Tibial artery (tissue), 4 donors: ENCODE results near the gene PPP4R2.

Experiments
- DNase-seq, 2 donors: peaks; one replicate each; pipeline ENCODE4 v3.0.0-alpha.2; 2019
- H3K27ac ChIP-seq, 2 donors: fragments of 200-600 bp; sonication (generic) in 1 of 2; 1 replicate in 1 of 2; 2 replicates in 1 of 2; pipeline ENCODE4 v1.5.1; 2018 to 2019; ENCODE audit warnings: mild to moderate bottlenecking in 1 of 2
- H3K27me3 ChIP-seq, 2 donors: fragments of 200-600 bp; sonication (generic) in 1 of 2; one replicate each; pipeline versions ENCODE4 v1.5.1 to v1.6.0; 2016 to 2019
- H3K36me3 ChIP-seq, 3 donors: fragments of 200-600 bp; sonication (generic) in 2 of 3; one replicate each; pipeline ENCODE4 v1.5.1; 2016 to 2019; ENCODE audit warnings: mild to moderate bottlenecking in 2 of 3
- H3K4me1 ChIP-seq, 4 donors: fragments of 200-600 bp; sonication (generic) in 2 of 4; 1 replicate in 3 of 4; 2 replicates in 1 of 4; pipeline ENCODE4 v1.5.1; 2016 to 2019
- H3K4me3 ChIP-seq, 2 donors: fragments of 200-600 bp; sonication (generic) in 1 of 2; 1 replicate in 1 of 2; 2 replicates in 1 of 2; pipeline ENCODE4 v1.5.1; 2018 to 2019; ENCODE audit warnings: mild to moderate bottlenecking in 2 of 2
- H3K9me3 ChIP-seq, 3 donors: fragments of 200-600 bp; sonication (generic) in 1 of 3; one replicate each; pipeline ENCODE4 v1.5.1; 2016 to 2019
- intact Hi-C: fragments of 100-400 bp; cut with DNase I; formaldehyde crosslinking; loops from one replicate; pipeline ENCODE4 v1.15.0; 2023; ENCODE audit warnings: low total_unique reads
- TF ChIP-seq, protein P1 (sequence below), 2 experiments: fragments of 200-600 bp in 1 of 2; fragments of 450-650 bp in 1 of 2; IDR thresholded peaks; one replicate each; pipeline ENCODE4 v1.5.1; 2017 to 2019; ENCODE audit warnings: antibody characterized with exemption in 2 of 2, mild to moderate bottlenecking in 1 of 2, moderate library complexity in 1 of 2

Gene PPP4R2

GRCh38 chr3:72972706-72973030 lies 23.9 kb upstream of the PPP4R2 start:
- peaks cover 3 to 23% (median 9%) of the 10 kb centered on the region in 3 donors for H3K36me3 ChIP-seq
- TF ChIP-seq, protein P1, sequence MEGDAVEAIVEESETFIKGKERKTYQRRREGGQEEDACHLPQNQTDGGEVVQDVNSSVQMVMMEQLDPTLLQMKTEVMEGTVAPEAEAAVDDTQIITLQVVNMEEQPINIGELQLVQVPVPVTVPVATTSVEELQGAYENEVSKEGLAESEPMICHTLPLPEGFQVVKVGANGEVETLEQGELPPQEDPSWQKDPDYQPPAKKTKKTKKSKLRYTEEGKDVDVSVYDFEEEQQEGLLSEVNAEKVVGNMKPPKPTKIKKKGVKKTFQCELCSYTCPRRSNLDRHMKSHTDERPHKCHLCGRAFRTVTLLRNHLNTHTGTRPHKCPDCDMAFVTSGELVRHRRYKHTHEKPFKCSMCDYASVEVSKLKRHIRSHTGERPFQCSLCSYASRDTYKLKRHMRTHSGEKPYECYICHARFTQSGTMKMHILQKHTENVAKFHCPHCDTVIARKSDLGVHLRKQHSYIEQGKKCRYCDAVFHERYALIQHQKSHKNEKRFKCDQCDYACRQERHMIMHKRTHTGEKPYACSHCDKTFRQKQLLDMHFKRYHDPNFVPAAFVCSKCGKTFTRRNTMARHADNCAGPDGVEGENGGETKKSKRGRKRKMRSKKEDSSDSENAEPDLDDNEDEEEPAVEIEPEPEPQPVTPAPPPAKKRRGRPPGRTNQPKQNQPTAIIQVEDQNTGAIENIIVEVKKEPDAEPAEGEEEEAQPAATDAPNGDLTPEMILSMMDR (IDR thresholded peaks at IDR 0.05), result no peak
- no peak overlapping the region for H3K27ac ChIP-seq
- H3K4me1 ChIP-seq, result no peaks in the 10 kb centered on the region
- H3K27me3 ChIP-seq, result no peaks in the 10 kb centered on the region
- no peaks in the 10 kb centered on the region for H3K9me3 ChIP-seq
- no peak for DNase-seq
- no peak overlapping the region for H3K4me3 ChIP-seq
- intact Hi-C loops, result no loop called here

- TF ChIP-seq, protein P1 (IDR thresholded peaks at IDR 0.05), result no peak
Observed at GRCh38 chr3:72973031-72973723, 23.4 kb upstream of the PPP4R2 start.

GRCh38 chr3:72973786-72974185 lies 22.8 kb upstream of the PPP4R2 start:
- no peaks in the 10 kb centered on the region for H3K9me3 ChIP-seq
- no peaks in the 10 kb centered on the region for H3K4me1 ChIP-seq
- intact Hi-C loops, result no loop called here
- peaks cover 0 to 12% (median 0%) of the 10 kb centered on the region in 3 donors for H3K36me3 ChIP-seq
- no peak for DNase-seq
- H3K27me3 ChIP-seq, result no peaks in the 10 kb centered on the region
- no peak overlapping the region for H3K27ac ChIP-seq
- no peak overlapping the region for H3K4me3 ChIP-seq
- TF ChIP-seq, protein P1 (IDR thresholded peaks at IDR 0.05), result no peak

More at GRCh38 chr3:72973031-72973723, 23.4 kb upstream of the PPP4R2 start:
- H3K4me3 ChIP-seq, result no peak overlapping the region
- H3K36me3 ChIP-seq, result peaks cover 0 to 18% (median 3%) of the 10 kb centered on the region in 3 donors
- no peaks in the 10 kb centered on the region for H3K27me3 ChIP-seq
- no peaks in the 10 kb centered on the region for H3K9me3 ChIP-seq
- DNase-seq, result no peak
- H3K27ac ChIP-seq, result no peak overlapping the region
- H3K4me1 ChIP-seq, result no peaks in the 10 kb centered on the region
- intact Hi-C loops, result no loop called here

DNA sequence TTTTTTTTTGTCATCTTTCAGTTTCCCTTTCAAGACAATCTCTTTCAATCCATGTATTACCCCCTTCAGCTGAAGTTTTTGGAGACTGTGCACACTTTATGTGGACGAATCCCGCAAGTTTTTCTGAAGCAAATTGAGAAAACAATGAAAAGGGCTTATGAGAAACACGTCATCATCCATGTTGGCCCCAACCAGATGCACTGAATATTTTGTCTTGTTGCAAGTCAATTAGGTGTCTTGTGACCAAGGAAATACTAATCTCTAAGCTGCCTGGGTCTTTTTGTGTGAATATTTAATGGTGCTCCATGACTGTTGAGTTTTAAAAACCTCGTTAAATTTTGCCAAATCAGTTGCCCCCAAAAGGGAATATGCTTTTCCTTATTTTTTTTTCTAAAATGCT lies 21.7 kb upstream of the PPP4R2 start:
- Histone ChIP-seq H3K36me3 (peaks cover 0 to 4% (median 0%) of the 10 kb centered on the region in 3 donors), H3K9me3 (no peaks in the 10 kb centered on the region), H3K27ac (no peak overlapping the region), H3K27me3 (no peaks in the 10 kb centered on the region), H3K4me1 (no peaks in the 10 kb centered on the region), H3K4me3 (no peak overlapping the region)
- TF ChIP-seq, protein P1 (IDR thresholded peaks at IDR 0.05), result no peak
- intact Hi-C loops, result no loop called here
- no peak for DNase-seq

DNA sequence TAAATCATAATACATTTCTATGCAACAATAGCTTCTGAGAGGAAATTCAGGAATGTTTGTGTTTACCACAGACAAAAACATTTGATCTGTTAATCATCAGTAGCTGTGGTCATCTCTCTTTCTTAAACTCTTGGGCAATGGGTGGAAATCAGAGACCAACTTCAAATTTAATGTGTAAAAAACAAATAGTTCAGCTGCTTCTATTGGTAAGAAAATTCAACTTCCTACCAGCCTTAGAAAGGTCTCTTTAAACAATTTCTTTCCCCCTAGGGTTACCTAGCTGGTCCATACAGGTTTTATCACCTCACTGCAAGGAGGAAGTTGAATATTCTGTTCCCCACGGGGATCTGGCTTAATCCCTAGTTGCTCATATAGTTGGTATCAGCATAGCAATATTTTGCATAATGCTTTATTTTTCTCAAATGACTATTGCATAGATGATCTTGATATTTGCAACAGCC lies 20.3 kb upstream of the PPP4R2 start:
- intact Hi-C loops, result no loop called here
- TF ChIP-seq, protein P1 (IDR thresholded peaks at IDR 0.05), result no peak
- no peak for DNase-seq

More for the DNA sequence above, 20.3 kb upstream of the PPP4R2 start:
- H3K9me3 ChIP-seq, result no peaks in the 10 kb centered on the region
- H3K27me3 ChIP-seq, result no peaks in the 10 kb centered on the region
- H3K4me1 ChIP-seq, result no peaks in the 10 kb centered on the region
- no peak overlapping the region for H3K27ac ChIP-seq
- no peaks in the 10 kb centered on the region for H3K36me3 ChIP-seq
- no peak overlapping the region for H3K4me3 ChIP-seq
